Measurements from ENCODE around the gene EPAS1. TPM values are rescaled to one million over a fixed set of nuclear protein-coding genes. Genes with fewer than 3 reads are reported as not detected.

EPAS1 gene
- total RNA-seq, 2 donors from 2014 or later = 517 to 667 TPM

DNA sequence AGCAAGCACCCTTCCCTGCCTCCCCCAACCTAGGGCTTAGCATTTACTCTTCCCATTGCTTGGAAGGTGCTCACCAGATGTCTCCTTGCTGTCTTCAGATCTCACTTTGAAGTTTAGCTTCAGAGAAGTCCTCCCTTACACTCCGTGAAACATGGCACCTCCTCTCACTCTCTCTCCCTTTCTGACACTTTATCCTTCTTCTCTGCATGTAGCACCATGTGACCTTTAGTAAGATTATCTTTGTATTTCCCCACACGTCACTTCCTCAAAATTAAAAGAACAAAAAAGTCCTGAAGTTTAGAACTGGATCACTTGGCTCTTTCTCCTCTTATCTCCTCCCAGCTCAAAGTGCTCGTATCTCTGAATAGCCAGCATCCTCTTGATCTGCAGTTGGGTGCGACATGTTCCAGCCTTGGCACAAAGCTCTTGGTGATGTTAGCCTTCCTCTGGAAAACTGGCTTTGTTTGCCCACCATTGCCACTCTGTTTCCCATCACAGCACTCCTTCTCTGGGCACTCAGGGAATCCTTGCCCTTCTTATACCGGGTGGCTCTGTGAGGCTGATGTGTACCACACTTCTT lies 40.6 kb upstream of the EPAS1 start:
- Histone ChIP-seq H3K4me3 (no peak overlapping the region), H3K27ac (no peak overlapping the region), H3K27me3 (replicated peaks; ENCODE audit: insufficient read depth) (no peaks in the 10 kb centered on the region), H3K4me1 (ENCODE audit: control insufficient read depth in 1 of 2, low read depth in 2 of 2) (peaks cover 3 to 22% of the 10 kb centered on the region in 2 donors), H3K9me3 (no peaks in the 10 kb centered on the region), H3K36me3 (no peaks in the 10 kb centered on the region)
- ATAC-seq (ENCODE audit: insufficient number of reproducible peaks, low FRiP score, low read depth) (no peak), DNase-seq (ENCODE audit: low spot score) (no peak)
- TF ChIP-seq, protein P1, sequence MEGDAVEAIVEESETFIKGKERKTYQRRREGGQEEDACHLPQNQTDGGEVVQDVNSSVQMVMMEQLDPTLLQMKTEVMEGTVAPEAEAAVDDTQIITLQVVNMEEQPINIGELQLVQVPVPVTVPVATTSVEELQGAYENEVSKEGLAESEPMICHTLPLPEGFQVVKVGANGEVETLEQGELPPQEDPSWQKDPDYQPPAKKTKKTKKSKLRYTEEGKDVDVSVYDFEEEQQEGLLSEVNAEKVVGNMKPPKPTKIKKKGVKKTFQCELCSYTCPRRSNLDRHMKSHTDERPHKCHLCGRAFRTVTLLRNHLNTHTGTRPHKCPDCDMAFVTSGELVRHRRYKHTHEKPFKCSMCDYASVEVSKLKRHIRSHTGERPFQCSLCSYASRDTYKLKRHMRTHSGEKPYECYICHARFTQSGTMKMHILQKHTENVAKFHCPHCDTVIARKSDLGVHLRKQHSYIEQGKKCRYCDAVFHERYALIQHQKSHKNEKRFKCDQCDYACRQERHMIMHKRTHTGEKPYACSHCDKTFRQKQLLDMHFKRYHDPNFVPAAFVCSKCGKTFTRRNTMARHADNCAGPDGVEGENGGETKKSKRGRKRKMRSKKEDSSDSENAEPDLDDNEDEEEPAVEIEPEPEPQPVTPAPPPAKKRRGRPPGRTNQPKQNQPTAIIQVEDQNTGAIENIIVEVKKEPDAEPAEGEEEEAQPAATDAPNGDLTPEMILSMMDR (IDR thresholded peaks at IDR 0.05) = no peak

DNA sequence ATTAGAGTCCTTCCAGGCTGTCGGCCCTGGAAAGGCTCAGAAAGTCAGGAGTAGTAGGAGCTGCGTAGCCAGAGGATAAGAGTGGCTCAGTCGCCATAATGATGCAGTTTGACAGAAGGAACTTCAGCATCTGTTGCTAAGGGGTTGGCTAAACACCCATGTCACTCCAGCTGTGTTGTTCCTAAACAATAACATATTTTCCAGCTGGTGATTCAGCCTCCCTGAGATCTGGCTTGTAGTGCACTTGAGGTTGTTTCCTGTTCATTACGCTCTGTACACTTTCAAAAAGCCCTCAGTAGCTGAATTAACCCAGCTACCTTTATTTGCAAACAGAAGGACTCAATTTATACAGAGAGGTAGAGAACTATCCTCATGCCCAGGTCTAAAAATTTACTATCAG lies 39.7 kb upstream of the EPAS1 start:
- no peak overlapping the region for H3K27ac ChIP-seq
- TF ChIP-seq, protein P1 (IDR thresholded peaks at IDR 0.05) = no peak
- DNase-seq (ENCODE audit: low spot score) (no peak), ATAC-seq (ENCODE audit: insufficient number of reproducible peaks, low FRiP score, low read depth) (no peak)
- no peaks in the 10 kb centered on the region for H3K9me3 ChIP-seq
- peaks cover 3 to 19% of the 10 kb centered on the region in 2 donors for H3K4me1 ChIP-seq (ENCODE audit: control insufficient read depth in 1 of 2, low read depth in 2 of 2)
- no peaks in the 10 kb centered on the region for H3K27me3 ChIP-seq (replicated peaks; ENCODE audit: insufficient read depth)
- no peaks in the 10 kb centered on the region for H3K36me3 ChIP-seq
- H3K4me3 ChIP-seq = no peak overlapping the region

DNA sequence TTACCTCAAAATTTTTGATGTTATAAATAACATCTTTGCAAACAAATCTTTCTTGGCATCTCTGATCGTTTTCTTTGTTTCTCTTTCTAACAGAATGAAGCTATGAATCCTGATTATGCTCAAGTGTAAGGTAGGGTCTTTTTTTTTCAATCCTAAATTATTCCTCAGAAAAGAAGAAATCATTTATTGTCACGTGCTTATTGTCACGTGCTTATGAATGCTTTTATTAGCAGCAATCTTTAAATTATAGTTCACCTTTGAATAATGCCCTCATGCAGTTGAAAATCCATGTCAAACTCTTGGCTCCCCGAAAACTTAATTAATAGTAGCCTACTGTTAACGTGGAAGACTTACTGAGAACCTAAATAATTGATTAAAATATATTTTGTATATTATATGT lies 39.2 kb upstream of the EPAS1 start:
- H3K4me1 ChIP-seq (ENCODE audit: control insufficient read depth in 1 of 2, low read depth in 2 of 2) = peaks cover 3 to 14% of the 10 kb centered on the region in 2 donors
- no peak overlapping the region for H3K4me3 ChIP-seq
- no peaks in the 10 kb centered on the region for H3K36me3 ChIP-seq
- no peaks in the 10 kb centered on the region for H3K9me3 ChIP-seq
- no peak overlapping the region for H3K27ac ChIP-seq
- no peak for DNase-seq (ENCODE audit: low spot score)
- ATAC-seq (ENCODE audit: insufficient number of reproducible peaks, low FRiP score, low read depth) = no peak
- no peaks in the 10 kb centered on the region for H3K27me3 ChIP-seq (replicated peaks; ENCODE audit: insufficient read depth)
- TF ChIP-seq, protein P1 (IDR thresholded peaks at IDR 0.05) = no peak

DNA sequence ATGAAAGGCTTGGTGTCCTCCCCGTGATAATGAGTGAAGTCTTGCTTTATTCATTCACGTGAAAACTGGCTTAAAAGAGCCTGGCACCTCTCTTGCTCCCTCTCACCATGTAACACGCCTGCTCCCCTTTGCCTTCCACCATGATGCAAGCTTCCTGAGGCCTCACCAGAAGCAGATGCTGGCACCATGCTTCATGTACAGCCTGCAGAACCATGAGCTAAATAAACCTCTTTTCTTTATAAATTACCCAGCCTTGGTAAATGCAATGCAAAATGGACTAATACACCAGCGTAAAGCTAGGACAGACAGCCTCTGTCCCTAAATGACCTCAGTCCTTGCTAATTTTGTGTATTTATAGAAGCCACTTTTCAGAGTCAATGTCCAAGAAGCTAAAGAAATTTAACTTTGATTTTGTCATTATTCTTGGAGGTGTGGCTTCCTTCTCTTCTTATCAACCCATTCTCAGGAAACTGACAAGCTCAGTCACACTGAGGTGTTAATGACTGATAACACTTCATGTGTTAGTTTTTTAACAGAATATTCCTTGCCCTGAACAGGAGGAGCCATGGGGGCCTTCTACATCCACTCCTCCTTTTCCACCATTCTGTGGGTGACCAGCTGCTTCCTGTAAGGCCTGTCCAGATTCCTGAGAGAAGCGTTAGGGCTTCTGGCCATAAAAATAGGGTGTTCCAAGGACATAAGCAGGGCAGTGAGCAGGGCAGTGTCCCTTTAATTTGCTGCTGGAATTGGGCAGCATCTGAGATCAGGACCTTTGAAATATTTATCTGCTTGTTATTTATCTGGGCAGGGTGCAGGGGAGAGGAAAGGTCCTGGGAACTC lies 38.0 kb upstream of the EPAS1 start:
- peaks cover 3 to 11% of the 10 kb centered on the region in 2 donors for H3K4me1 ChIP-seq (ENCODE audit: control insufficient read depth in 1 of 2, low read depth in 2 of 2)
- H3K27me3 ChIP-seq (replicated peaks; ENCODE audit: insufficient read depth) = no peaks in the 10 kb centered on the region
- no peaks in the 10 kb centered on the region for H3K9me3 ChIP-seq
- DNase-seq (ENCODE audit: low spot score) (no peak), ATAC-seq (ENCODE audit: insufficient number of reproducible peaks, low FRiP score, low read depth) (peak; percentile 57)
- H3K4me3 ChIP-seq = no peak overlapping the region
- no peak overlapping the region for H3K27ac ChIP-seq
- TF ChIP-seq, protein P1 (IDR thresholded peaks at IDR 0.05) = no peak
- no peaks in the 10 kb centered on the region for H3K36me3 ChIP-seq

DNA sequence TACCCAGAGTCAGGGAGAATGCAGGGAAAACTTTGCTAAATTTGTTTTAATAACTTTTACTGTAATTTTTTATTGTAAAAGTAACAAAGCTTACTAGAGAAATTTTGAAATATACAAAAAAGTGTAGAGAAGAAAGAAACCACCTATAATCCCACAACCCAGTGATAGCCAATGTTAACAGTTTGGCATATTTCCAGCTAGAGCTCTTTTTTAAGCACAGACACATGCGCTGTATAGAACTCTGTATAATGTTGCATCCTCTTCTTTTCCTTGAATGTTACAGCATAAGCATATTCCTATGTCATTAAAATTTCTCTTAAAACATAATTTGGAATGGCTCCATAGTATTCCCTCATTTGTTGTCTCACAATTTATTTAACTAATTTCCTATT lies 37.4 kb upstream of the EPAS1 start:
- H3K27ac ChIP-seq = no peak overlapping the region
- H3K27me3 ChIP-seq (replicated peaks; ENCODE audit: insufficient read depth) = no peaks in the 10 kb centered on the region
- no peak overlapping the region for H3K4me3 ChIP-seq
- DNase-seq (ENCODE audit: low spot score) (no peak), ATAC-seq (ENCODE audit: insufficient number of reproducible peaks, low FRiP score, low read depth) (no peak)
- H3K9me3 ChIP-seq = no peaks in the 10 kb centered on the region
- peaks cover 3 to 11% of the 10 kb centered on the region in 2 donors for H3K4me1 ChIP-seq (ENCODE audit: control insufficient read depth in 1 of 2, low read depth in 2 of 2)
- no peaks in the 10 kb centered on the region for H3K36me3 ChIP-seq
- TF ChIP-seq, protein P1 (IDR thresholded peaks at IDR 0.05) = no peak

Data from thoracic aorta (tissue), 2 donors.